Activated CD4-positive, alpha-beta T cell treated with anti-CD3 and anti-CD28 coated beads, Interleukin-2, amount 10 ng/mL, durations not matched to agents 7 days and 5 days (primary cell): Measurements from ENCODE around the gene PDK4. TPM values are rescaled to one million over a fixed set of nuclear protein-coding genes. Genes with fewer than 3 reads are reported as not detected.
"Not testable (repeated sequence)": the region's sequence is repeated elsewhere in the genome, so short reads cannot be mapped to it uniquely, and the experiment has no call there.

Source experiments
- CTCF ChIA-PET: fragments of 350-600 bp; sonication (Branson Sonifier 250); formaldehyde crosslinking; loops from one replicate; lab custom pipeline; 2021; ENCODE audit warnings: antibody characterized with exemption; lab: Charles Lee
- POLR2A ChIA-PET: fragments of 350-600 bp; sonication (Branson Sonifier 250); formaldehyde crosslinking; loops from one replicate; lab custom pipeline; 2021; ENCODE audit warnings: antibody characterized with exemption; lab: Charles Lee
- DNase-seq: peaks from one replicate; pipeline ENCODE4 v3.0.0-alpha.2; 2020
- H3K27ac Mint-ChIP-seq: one replicate; pipeline ENCODE4 v1.8.0; 2021; ENCODE audit warnings: mild to moderate bottlenecking, moderate library complexity, mixed read lengths
- H3K27me3 Mint-ChIP-seq: one replicate; pipeline ENCODE4 v1.8.0; 2021; ENCODE audit warnings: mixed read lengths
- H3K36me3 Mint-ChIP-seq: one replicate; pipeline ENCODE4 v1.8.0; 2021; ENCODE audit warnings: low read depth, mixed read lengths
- H3K4me1 Mint-ChIP-seq: one replicate; pipeline ENCODE4 v1.8.0; 2021; ENCODE audit warnings: mixed read lengths
- H3K4me3 Mint-ChIP-seq: one replicate; pipeline ENCODE4 v1.8.0; 2021; ENCODE audit warnings: mild to moderate bottlenecking, moderate library complexity, mixed read lengths
- H3K9me3 Mint-ChIP-seq: one replicate; pipeline ENCODE4 v1.8.0; 2021; ENCODE audit warnings: mixed read lengths
- total RNA-seq, 2 experiments: library from RNA; stranded (reverse); gene quantifications; one replicate each; pipeline ENCODE4 v1.2.3, GENCODE V29; 2021

PDK4 gene
- total RNA-seq, 2 experiments from 2014 or later, result not detected

- Mint-ChIP-seq H3K27ac (no peak overlapping the region), H3K4me1 (no peaks in the 10 kb centered on the region), H3K9me3 (no peaks in the 10 kb centered on the region), H3K27me3 (peaks cover 6% of the 10 kb centered on the region), H3K36me3 (no peaks in the 10 kb centered on the region), H3K4me3 (no peak overlapping the region)
- ChIA-PET CTCF (interaction anchor here (0.6 kb wide), 1 partner anchor 771 kb away, joined by 5 read pairs; no protein-coding TSS in a partner anchor), POLR2A (no interaction called here)
- no peak for DNase-seq
These were observed 14.8 kb downstream of the PDK4 start for GRCh38 chr7:95581467-95581866.

DNA sequence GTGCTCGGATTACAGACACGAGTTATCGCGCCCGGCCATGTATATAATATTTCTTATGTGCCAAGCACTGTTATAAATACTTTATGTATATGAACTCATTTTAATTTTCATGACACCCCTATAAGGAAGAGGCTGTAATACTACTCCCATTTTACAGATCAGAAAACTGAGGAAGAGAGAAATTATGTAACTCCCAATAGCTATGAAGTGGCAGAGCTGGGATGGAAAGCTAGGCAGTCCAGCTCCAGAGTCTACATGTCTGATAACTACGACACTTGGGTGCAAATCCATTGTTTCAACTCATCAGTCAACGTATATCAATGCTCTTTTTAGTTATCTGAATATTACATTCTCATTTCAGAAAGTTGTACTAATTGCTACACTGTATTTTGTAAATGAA is 17.0 kb downstream of the PDK4 start:
- H3K9me3 Mint-ChIP-seq, result no peaks in the 10 kb centered on the region
- no peaks in the 10 kb centered on the region for H3K4me1 Mint-ChIP-seq
- no peak overlapping the region for H3K4me3 Mint-ChIP-seq
- peaks cover 4% of the 10 kb centered on the region for H3K27me3 Mint-ChIP-seq
- ChIA-PET CTCF (no interaction called here), POLR2A (no interaction called here)
- DNase-seq, result no peak
- H3K36me3 Mint-ChIP-seq, result no peaks in the 10 kb centered on the region
- H3K27ac Mint-ChIP-seq, result no peak overlapping the region

GRCh38 chr7:95578299-95578855 is 17.9 kb downstream of the PDK4 start:
- no peaks in the 10 kb centered on the region for H3K4me1 Mint-ChIP-seq
- CTCF ChIA-PET, result interaction anchor here (0.5 kb wide), 1 partner anchor 1714 kb away, joined by 3 read pairs; no protein-coding TSS in a partner anchor
- no peak overlapping the region for H3K27ac Mint-ChIP-seq
- H3K36me3 Mint-ChIP-seq, result no peaks in the 10 kb centered on the region
- DNase-seq, result no peak
- H3K9me3 Mint-ChIP-seq, result no peaks in the 10 kb centered on the region
- POLR2A ChIA-PET, result no interaction called here
- no peak overlapping the region for H3K4me3 Mint-ChIP-seq
- H3K27me3 Mint-ChIP-seq, result peaks cover 2% of the 10 kb centered on the region

DNA sequence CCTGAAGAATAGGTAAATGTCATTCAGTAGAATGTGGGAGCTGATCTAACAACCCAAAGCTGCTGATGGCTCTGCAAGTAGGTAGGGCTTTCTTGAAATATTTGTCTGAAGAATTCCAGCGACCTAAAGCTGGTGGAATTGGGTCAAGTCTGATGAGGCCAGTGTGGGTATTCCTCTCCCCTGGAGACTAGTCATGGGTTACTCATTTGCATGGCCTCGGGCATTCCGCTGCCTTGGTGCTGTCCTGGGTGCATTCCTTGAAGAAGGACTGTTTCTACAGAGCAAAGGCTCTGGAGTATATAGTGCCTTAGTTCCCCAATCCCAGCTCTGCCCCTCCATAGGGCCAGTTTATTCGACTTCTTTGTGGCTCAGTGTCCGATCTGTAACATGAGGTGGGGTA is 19.2 kb downstream of the PDK4 start:
- POLR2A ChIA-PET, result no interaction called here
- DNase-seq, result no peak
- Mint-ChIP-seq H3K9me3 (no peaks in the 10 kb centered on the region), H3K27ac (no peak overlapping the region), H3K27me3 (peaks cover 2% of the 10 kb centered on the region), H3K4me1 (no peaks in the 10 kb centered on the region), H3K36me3 (no peaks in the 10 kb centered on the region), H3K4me3 (no peak overlapping the region)
- CTCF ChIA-PET, result no interaction called here

DNA sequence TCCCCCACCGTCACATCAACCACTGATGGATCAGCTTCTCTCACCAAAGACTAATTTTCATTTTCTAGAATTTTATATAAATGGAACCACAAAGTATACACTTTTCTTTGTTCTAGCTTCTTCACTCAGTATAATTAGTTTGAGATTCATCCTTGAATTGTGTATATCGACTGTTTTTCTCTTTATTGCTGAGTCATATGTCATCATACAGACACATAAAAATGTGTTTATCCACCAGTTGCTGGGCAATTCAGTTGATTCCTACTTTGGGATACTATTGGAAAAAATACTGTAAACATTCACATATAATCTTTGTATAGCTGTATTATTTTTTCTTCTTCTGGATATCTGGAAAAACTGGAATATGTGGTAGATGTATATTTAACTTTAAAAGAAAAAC is 26.6 kb downstream of the PDK4 start:
- no peaks in the 10 kb centered on the region for H3K9me3 Mint-ChIP-seq
- ChIA-PET CTCF (no interaction called here), POLR2A (interaction anchor here (0.6 kb wide), 1 partner anchor 109 kb away, joined by 3 read pairs; no protein-coding TSS in a partner anchor)
- H3K27me3 Mint-ChIP-seq, result peaks cover 2% of the 10 kb centered on the region
- no peak overlapping the region for H3K27ac Mint-ChIP-seq
- no peak for DNase-seq
- no peaks in the 10 kb centered on the region for H3K4me1 Mint-ChIP-seq
- H3K4me3 Mint-ChIP-seq, result no peak overlapping the region
- H3K36me3 Mint-ChIP-seq, result no peaks in the 10 kb centered on the region

- Mint-ChIP-seq H3K4me3 (no peak overlapping the region), H3K27me3 (peaks cover 5% of the 10 kb centered on the region), H3K9me3 (no peaks in the 10 kb centered on the region), H3K36me3 (no peaks in the 10 kb centered on the region), H3K27ac (no peak overlapping the region), H3K4me1 (no peaks in the 10 kb centered on the region)
- POLR2A ChIA-PET, result no interaction called here
- no peak for DNase-seq
- CTCF ChIA-PET, result no interaction called here
These were observed 35.6 kb downstream of the PDK4 start for GRCh38 chr7:95560674-95561073.

DNA sequence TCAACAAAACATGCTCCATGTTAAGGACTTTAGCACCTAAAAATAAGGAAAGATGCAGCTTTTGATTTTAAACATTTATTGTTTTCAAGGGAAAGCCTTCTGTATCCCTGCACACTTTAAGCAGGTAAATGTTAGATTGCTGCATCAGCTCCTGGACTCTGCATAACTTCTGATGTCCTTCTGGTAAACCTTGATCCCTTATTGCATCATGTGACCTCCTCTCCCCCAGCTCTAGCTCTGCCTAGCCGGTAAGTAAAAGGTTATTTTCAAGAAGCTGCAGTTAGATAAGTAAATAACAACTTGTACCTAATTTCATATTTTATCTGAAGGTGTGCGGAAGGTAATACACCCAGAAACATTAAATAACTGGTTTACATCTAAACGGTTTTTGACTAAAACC is 37.5 kb downstream of the PDK4 start:
- H3K4me1 Mint-ChIP-seq, result no peaks in the 10 kb centered on the region
- POLR2A ChIA-PET, result no interaction called here
- H3K9me3 Mint-ChIP-seq, result no peaks in the 10 kb centered on the region
- CTCF ChIA-PET, result no interaction called here
- no peaks in the 10 kb centered on the region for H3K36me3 Mint-ChIP-seq
- no peak for DNase-seq
- no peak overlapping the region for H3K27ac Mint-ChIP-seq
- H3K27me3 Mint-ChIP-seq, result peaks cover 5% of the 10 kb centered on the region
- no peak overlapping the region for H3K4me3 Mint-ChIP-seq

DNA sequence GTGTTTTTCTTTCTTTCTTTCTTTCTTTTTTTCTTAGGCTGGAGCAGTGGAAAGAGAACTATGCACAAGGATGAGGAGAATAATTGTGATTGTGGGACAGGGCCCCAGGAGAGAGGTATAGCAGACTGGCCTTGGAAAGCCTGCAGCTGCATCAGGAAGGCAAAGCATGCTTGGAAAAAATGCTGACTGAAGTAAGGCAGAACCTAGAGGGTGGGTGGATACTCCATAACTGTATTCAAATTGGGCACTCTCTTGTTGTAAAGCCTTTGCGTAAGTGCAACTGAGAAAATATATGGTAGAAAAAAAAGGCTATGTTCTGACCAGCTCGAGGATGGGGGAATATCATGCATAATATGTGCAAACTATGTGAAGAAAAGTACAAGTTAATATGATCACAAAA is 39.5 kb downstream of the PDK4 start:
- Mint-ChIP-seq H3K27me3 (peaks cover 5% of the 10 kb centered on the region), H3K9me3 (no peaks in the 10 kb centered on the region), H3K27ac (no peak overlapping the region), H3K36me3 (no peaks in the 10 kb centered on the region), H3K4me3 (no peak overlapping the region), H3K4me1 (no peaks in the 10 kb centered on the region)
- no peak for DNase-seq
- ChIA-PET CTCF (no interaction called here), POLR2A (no interaction called here)

DNA sequence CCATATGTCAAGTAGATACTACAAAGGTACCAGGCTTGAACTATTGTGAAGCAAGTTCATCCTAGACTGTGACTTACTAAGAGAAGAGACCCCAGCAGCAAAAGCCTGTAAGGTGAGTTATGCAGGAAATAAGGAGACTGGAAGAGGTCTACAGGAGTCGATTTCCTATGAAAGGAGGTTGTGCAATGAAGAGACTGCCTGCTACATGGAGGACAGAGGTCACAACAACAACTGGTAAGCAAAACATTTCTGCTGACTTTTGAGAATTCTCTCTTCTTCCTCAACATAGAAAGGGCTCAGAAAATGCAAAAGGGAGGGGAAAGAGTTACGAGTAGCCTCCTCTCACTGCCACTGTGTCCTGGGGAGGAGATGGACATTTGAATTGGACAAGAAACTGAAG is 42.4 kb downstream of the PDK4 start:
- no peak for DNase-seq
- no peak overlapping the region for H3K4me3 Mint-ChIP-seq
- no peaks in the 10 kb centered on the region for H3K36me3 Mint-ChIP-seq
- CTCF ChIA-PET, result no interaction called here
- H3K4me1 Mint-ChIP-seq, result no peaks in the 10 kb centered on the region
- peaks cover under 1% of the 10 kb centered on the region for H3K27me3 Mint-ChIP-seq
- no peaks in the 10 kb centered on the region for H3K9me3 Mint-ChIP-seq
- POLR2A ChIA-PET, result no interaction called here
- H3K27ac Mint-ChIP-seq, result no peak overlapping the region

DNA sequence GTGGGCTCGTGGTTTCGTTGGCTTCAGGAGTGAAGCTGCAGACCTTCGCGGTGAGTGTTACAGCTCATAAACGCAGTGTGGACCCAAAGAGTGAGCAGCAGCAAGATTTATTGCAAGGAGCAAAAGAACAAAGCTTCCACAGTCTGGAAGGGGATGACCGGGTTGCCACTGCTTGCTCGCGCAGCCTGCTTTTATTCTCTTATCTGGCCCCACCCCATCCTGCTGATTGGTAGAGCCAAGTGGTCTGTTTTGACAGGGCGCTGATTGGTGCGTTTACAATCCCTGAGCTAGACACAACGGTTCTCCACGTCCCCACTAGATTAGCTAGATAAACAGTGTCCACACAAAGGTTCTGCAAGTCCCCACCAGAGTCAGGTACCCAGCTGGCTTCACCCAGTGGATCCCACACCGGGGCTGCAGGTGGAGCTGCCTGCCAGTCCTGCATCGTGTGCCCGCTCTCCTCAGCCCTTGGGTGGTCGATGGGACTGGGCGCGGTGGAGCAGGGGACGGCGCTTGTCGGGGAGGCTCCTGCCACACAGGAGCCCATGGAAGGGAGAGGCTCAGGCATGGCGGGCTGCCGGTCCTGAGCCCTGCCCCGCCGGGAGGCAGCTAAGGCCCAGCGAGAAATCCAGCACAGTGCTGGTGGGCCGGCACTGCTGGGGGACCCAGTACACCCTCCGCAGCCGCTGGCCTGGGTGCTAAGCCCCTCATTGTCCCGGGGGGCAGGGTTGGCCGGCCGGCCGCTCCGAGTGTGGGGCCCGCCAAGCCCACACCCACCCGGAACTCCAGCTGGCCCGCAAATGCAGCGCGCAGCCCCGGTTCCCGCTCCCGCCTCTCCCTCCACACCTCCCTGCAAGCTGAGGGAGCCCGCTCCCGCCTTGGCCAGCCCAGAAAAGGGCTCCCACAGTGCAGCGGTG is 44.0 kb downstream of the PDK4 start:
- POLR2A ChIA-PET, H3K36me3 Mint-ChIP-seq, H3K27me3 Mint-ChIP-seq, H3K4me1 Mint-ChIP-seq, DNase-seq, H3K9me3 Mint-ChIP-seq, H3K27ac Mint-ChIP-seq, H3K4me3 Mint-ChIP-seq: not testable (repeated sequence)
- CTCF ChIA-PET, result interaction anchor here (1.1 kb wide), 1 partner anchor 12 kb away, joined by 3 read pairs; no protein-coding TSS in a partner anchor

GRCh38 chr7:95550546-95550945 is 45.8 kb downstream of the PDK4 start:
- no peak overlapping the region for H3K27ac Mint-ChIP-seq
- no peak for DNase-seq
- H3K9me3 Mint-ChIP-seq, result no peaks in the 10 kb centered on the region
- peaks cover 2% of the 10 kb centered on the region for H3K27me3 Mint-ChIP-seq
- no peaks in the 10 kb centered on the region for H3K4me1 Mint-ChIP-seq
- ChIA-PET CTCF (no interaction called here), POLR2A (no interaction called here)
- no peaks in the 10 kb centered on the region for H3K36me3 Mint-ChIP-seq
- H3K4me3 Mint-ChIP-seq, result no peak overlapping the region

DNA sequence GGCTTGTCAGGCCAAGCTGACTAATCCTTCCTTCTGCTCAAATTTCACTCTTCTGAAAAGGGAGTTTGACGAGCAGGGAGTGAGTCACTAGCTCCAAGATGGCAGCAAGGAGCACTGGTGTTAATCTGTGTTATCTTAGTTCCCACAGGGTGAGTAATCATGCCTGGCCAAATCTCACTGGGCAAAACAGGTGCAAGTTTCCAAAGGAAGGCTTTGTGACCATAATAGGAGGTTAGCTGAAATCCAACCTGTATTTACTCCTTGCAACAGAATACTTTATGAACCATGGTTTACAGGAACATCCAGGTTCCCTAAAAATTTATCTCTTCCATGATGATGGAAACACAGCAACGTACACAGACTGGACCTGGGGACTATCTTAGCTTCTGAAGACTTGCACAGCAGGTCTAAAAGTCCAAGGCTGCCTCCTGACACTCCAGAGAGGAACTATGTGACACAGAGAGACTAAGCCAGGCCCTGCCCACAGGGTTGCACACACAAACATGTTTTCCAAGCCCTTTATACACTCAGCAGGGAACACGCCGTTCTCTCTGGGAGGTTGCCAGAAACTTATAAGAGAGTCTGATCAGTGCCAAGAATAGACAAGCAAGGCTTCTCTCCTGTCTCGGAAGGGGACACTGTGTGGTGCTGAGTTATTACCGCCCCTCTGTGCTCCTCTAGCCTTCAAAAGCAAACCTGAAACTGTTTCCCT is 46.3 kb downstream of the PDK4 start:
- no peak for DNase-seq
- ChIA-PET CTCF (interaction anchor here (0.7 kb wide), 1 partner anchor 104 kb away, joined by 3 read pairs; no protein-coding TSS in a partner anchor), POLR2A (no interaction called here)
- H3K27me3 Mint-ChIP-seq, result peaks cover 5% of the 10 kb centered on the region
- H3K4me3 Mint-ChIP-seq, result no peak overlapping the region
- H3K9me3 Mint-ChIP-seq, result no peaks in the 10 kb centered on the region
- H3K4me1 Mint-ChIP-seq, result no peaks in the 10 kb centered on the region
- H3K36me3 Mint-ChIP-seq, result no peaks in the 10 kb centered on the region
- H3K27ac Mint-ChIP-seq, result no peak overlapping the region
